Mucosa of descending colon (tissue), 3 donors: ENCODE data around the gene FZR1. TPM values are rescaled to one million over a fixed set of nuclear protein-coding genes. Genes with fewer than 3 reads are reported as not detected.

Source experiments
- ATAC-seq: fragments of 200-7000 bp; cut with Tn5 transposase; one replicate; pipeline ENCODE4 v1.9.1; 2020; ENCODE audit warnings: mild to moderate bottlenecking, moderate library complexity
- DNase-seq, 3 donors: peaks; one replicate each; pipeline ENCODE4 v3.0.0-alpha.2; 2020
- H3K36me3 ChIP-seq: fragments of 200-600 bp; one replicate; pipeline ENCODE4 v1.8.0; 2021; ENCODE audit warnings: low read depth, mild to moderate bottlenecking
- H3K4me1 ChIP-seq: fragments of 200-600 bp; one replicate; pipeline ENCODE4 v1.8.0; 2021; ENCODE audit warnings: low read depth, mild to moderate bottlenecking
- H3K4me3 ChIP-seq: fragments of 200-600 bp; one replicate; pipeline ENCODE4 v1.8.0; 2021; ENCODE audit warnings: mild to moderate bottlenecking
- H3K9me3 ChIP-seq: fragments of 200-600 bp; one replicate; pipeline ENCODE4 v1.8.0; 2021; ENCODE audit warnings: mild to moderate bottlenecking
- CTCF ChIP-seq: fragments of 200-600 bp; IDR thresholded peaks from one replicate; pipeline ENCODE4 v1.8.0; 2022; ENCODE audit warnings: antibody characterized with exemption, mild to moderate bottlenecking
- intact Hi-C, 2 donors: fragments of 100-400 bp; cut with DNase I in 1 of 2; cut with micrococcal nuclease in 1 of 2; formaldehyde crosslinking; loops; one replicate each; pipeline versions ENCODE4 v1.11.0 to v1.11.1; 2022; cut with DNase I, micrococcal nuclease
- total RNA-seq, 3 donors: library from RNA; stranded (reverse); fragmentation: NEBNext Ultra II Directional in 2 of 3; extraction: Animal tissue kit (Norgen Biotek cat#: 25700) in 2 of 3; gene quantifications; one replicate each; pipeline versions ENCODE4 v1.2.1 to v1.2.4, GENCODE V29; 2021 to 2023
- donor health status: DM: no; HTN: no; CAD: no; lungs with moderate emphysema.
- donor health status: DM: no; HTN: no; CAD: no.
- donor health status: DM: no; HTN: yes; CAD: no.

The FZR1 gene
- total RNA-seq, 3 donors from 2014 or later: 35.9 to 59.6 (median 46.4) TPM

- no peak for ATAC-seq
- intact Hi-C loops: no loop called here
- H3K36me3 ChIP-seq: no peaks in the 10 kb centered on the region
- H3K4me3 ChIP-seq: no peak overlapping the region
- H3K9me3 ChIP-seq: no peaks in the 10 kb centered on the region
- no peak for DNase-seq
- no peak for TF ChIP-seq CTCF
- peaks cover 17% of the 10 kb centered on the region for H3K4me1 ChIP-seq
Observed at GRCh38 chr19:3551792-3552095, 45.6 kb downstream of the FZR1 start.

- no peak for ATAC-seq
- no peaks in the 10 kb centered on the region for H3K9me3 ChIP-seq
- H3K4me1 ChIP-seq: peaks cover 17% of the 10 kb centered on the region
- H3K36me3 ChIP-seq: no peaks in the 10 kb centered on the region
- peak in 1 of 3 donors; percentile 53 for DNase-seq
- no peak for TF ChIP-seq CTCF
- no peak overlapping the region for H3K4me3 ChIP-seq
- intact Hi-C loops: no loop called here
Observed at GRCh38 chr19:3554254-3555083, 48.4 kb downstream of the FZR1 start.

- Histone ChIP-seq H3K36me3 (no peaks in the 10 kb centered on the region), H3K9me3 (no peaks in the 10 kb centered on the region), H3K4me3 (no peak overlapping the region), H3K4me1 (peaks cover 17% of the 10 kb centered on the region)
- intact Hi-C loops: no loop called here
- peak in 1 of 3 donors; percentile 54 for DNase-seq
- no peak for TF ChIP-seq CTCF
- no peak for ATAC-seq
Observed at GRCh38 chr19:3555653-3556422, 49.7 kb downstream of the FZR1 start.

- H3K4me3 ChIP-seq: peak overlapping the region; percentile 70
- ATAC-seq: no peak
- peak in 1 of 3 donors; percentile 55 for DNase-seq
- no peak for TF ChIP-seq CTCF
- intact Hi-C loops: no loop called here
- H3K9me3 ChIP-seq: no peaks in the 10 kb centered on the region
- H3K36me3 ChIP-seq: no peaks in the 10 kb centered on the region
- peaks cover 17% of the 10 kb centered on the region for H3K4me1 ChIP-seq
Observed at GRCh38 chr19:3556423-3556977, 50.4 kb downstream of the FZR1 start.

GRCh38 chr19:3556978-3557460, 50.9 kb downstream of the FZR1 start:
- peak in 2 of 3 donors; percentile 63 to 77 for DNase-seq
- H3K4me1 ChIP-seq: peaks cover 17% of the 10 kb centered on the region
- TF ChIP-seq CTCF: no peak
- no peaks in the 10 kb centered on the region for H3K9me3 ChIP-seq
- peak overlapping the region; percentile 70 for H3K4me3 ChIP-seq
- ATAC-seq: peak; percentile 42
- no peaks in the 10 kb centered on the region for H3K36me3 ChIP-seq
- intact Hi-C loops: no loop called here
